HEK293 (cell line): ENCODE measurements around the gene ZNF211.

Source experiments
- GLI4 ChIP-seq: fragments of 450-650 bp; formaldehyde crosslinking; IDR thresholded peaks from 2 replicates; pipeline ENCODE4 v1.5.1; 2016; ENCODE audit warnings: missing biosample characterization, missing genetic modification characterization
- HOXA7 ChIP-seq: sonication (generic); formaldehyde crosslinking; IDR thresholded peaks from 2 replicates; pipeline ENCODE4 v1.8.1; 2022; ENCODE audit warnings: missing genetic modification reagents, borderline replicate concordance
- KLF7 ChIP-seq: fragments of 450-650 bp; formaldehyde crosslinking; IDR thresholded peaks from 2 replicates; pipeline ENCODE4 v1.5.1; 2016; ENCODE audit warnings: missing biosample characterization, missing genetic modification characterization, borderline replicate concordance
- KLF8 ChIP-seq: fragments of 450-650 bp; formaldehyde crosslinking; IDR thresholded peaks from 2 replicates; pipeline ENCODE4 v1.5.1; 2016; ENCODE audit warnings: missing biosample characterization, missing genetic modification characterization
- MZF1 ChIP-seq: fragments of 450-650 bp; formaldehyde crosslinking; IDR thresholded peaks from 2 replicates; pipeline ENCODE4 v1.5.1; 2017; ENCODE audit warnings: missing biosample characterization, missing genetic modification characterization, borderline replicate concordance
- SCRT2 ChIP-seq: fragments of 450-650 bp; formaldehyde crosslinking; IDR thresholded peaks from 2 replicates; pipeline ENCODE4 v1.5.1; 2016; ENCODE audit warnings: missing biosample characterization, missing genetic modification characterization
- SP2 ChIP-seq: fragments of 450-650 bp; formaldehyde crosslinking; IDR thresholded peaks from 2 replicates; pipeline ENCODE4 v1.5.1; 2016; ENCODE audit warnings: missing biosample characterization, missing genetic modification characterization
- ZBTB21 ChIP-seq: fragments of 450-650 bp; formaldehyde crosslinking; IDR thresholded peaks from 2 replicates; pipeline ENCODE4 v1.5.1; 2017; ENCODE audit warnings: missing biosample characterization, missing genetic modification characterization
- ZFP3 ChIP-seq: fragments of 450-650 bp; formaldehyde crosslinking; IDR thresholded peaks from 2 replicates; pipeline ENCODE4 v1.5.1; 2016; ENCODE audit warnings: low read depth, missing biosample characterization, missing genetic modification characterization
- ZFP37 ChIP-seq: fragments of 450-650 bp; formaldehyde crosslinking; IDR thresholded peaks from 2 replicates; pipeline ENCODE4 v1.5.1; 2016; ENCODE audit warnings: missing biosample characterization, missing genetic modification characterization
- ZNF169 ChIP-seq: fragments of 450-650 bp; formaldehyde crosslinking; IDR thresholded peaks from 2 replicates; pipeline ENCODE4 v1.5.1; 2016; ENCODE audit warnings: missing biosample characterization, missing genetic modification characterization
- ZNF174 ChIP-seq: fragments of 450-650 bp; formaldehyde crosslinking; IDR thresholded peaks from 2 replicates; pipeline ENCODE4 v1.5.0; 2017; ENCODE audit warnings: missing biosample characterization, mild to moderate bottlenecking, missing genetic modification characterization
- ZNF311 ChIP-seq: fragments of 450-650 bp; formaldehyde crosslinking; IDR thresholded peaks from 2 replicates; pipeline ENCODE4 v1.5.1; 2017; ENCODE audit warnings: missing biosample characterization, missing genetic modification characterization, borderline replicate concordance
- ZNF335 ChIP-seq: fragments of 450-650 bp; formaldehyde crosslinking; conservative IDR thresholded peaks from 2 replicates; pipeline ENCODE4 v1.5.1; 2016; ENCODE audit warnings: missing biosample characterization, missing genetic modification characterization
- ZNF350 ChIP-seq: fragments of 450-650 bp; formaldehyde crosslinking; IDR thresholded peaks from 2 replicates; pipeline ENCODE4 v1.5.0; 2017; ENCODE audit warnings: missing biosample characterization, mild to moderate bottlenecking, missing genetic modification characterization
- ZNF416 ChIP-seq: fragments of 450-650 bp; formaldehyde crosslinking; IDR thresholded peaks from 2 replicates; pipeline ENCODE4 v1.5.1; 2016; ENCODE audit warnings: missing biosample characterization, missing genetic modification characterization
- ZNF585B ChIP-seq: fragments of 450-650 bp; formaldehyde crosslinking; IDR thresholded peaks from 2 replicates; pipeline ENCODE4 v1.5.1; 2016; ENCODE audit warnings: missing biosample characterization, missing genetic modification characterization
- ZNF654 ChIP-seq: fragments of 450-650 bp; formaldehyde crosslinking; IDR thresholded peaks from 2 replicates; pipeline ENCODE4 v1.5.1; 2016; ENCODE audit warnings: low read depth, missing biosample characterization, missing genetic modification characterization
- ZNF658 ChIP-seq: fragments of 450-650 bp; formaldehyde crosslinking; IDR thresholded peaks from 2 replicates; pipeline ENCODE4; 2016; ENCODE audit warnings: missing biosample characterization, missing genetic modification characterization
- ZNF670 ChIP-seq: fragments of 450-650 bp; formaldehyde crosslinking; IDR thresholded peaks from 2 replicates; pipeline ENCODE4 v1.5.1; 2016; ENCODE audit warnings: missing biosample characterization, missing genetic modification characterization, low read depth
- ZNF768 ChIP-seq: fragments of 450-650 bp; formaldehyde crosslinking; IDR thresholded peaks from 2 replicates; pipeline ENCODE4 v1.5.1; 2018; ENCODE audit warnings: missing biosample characterization, mild to moderate bottlenecking, missing genetic modification characterization
- ZNF830 ChIP-seq: fragments of 450-650 bp; IDR thresholded peaks from 2 replicates; pipeline ENCODE4 v1.5.0; 2018; ENCODE audit warnings: missing biosample characterization, missing genetic modification characterization, low read depth, mild to moderate bottlenecking, moderate library complexity
- TF ChIP-seq, protein P1 (sequence below): fragments of 450-650 bp; formaldehyde crosslinking; IDR thresholded peaks from 2 replicates; pipeline ENCODE4 v1.5.1; 2016; ENCODE audit warnings: missing biosample characterization, missing genetic modification characterization
- TF ChIP-seq, protein P2 (sequence below): fragments of 450-650 bp; formaldehyde crosslinking; IDR thresholded peaks from 2 replicates; pipeline ENCODE4 v1.5.1; 2016; ENCODE audit warnings: missing biosample characterization, missing genetic modification characterization
- TF ChIP-seq, protein P3 (sequence below): fragments of 450-650 bp; formaldehyde crosslinking; IDR thresholded peaks from 2 replicates; pipeline ENCODE4 v1.5.1; 2017; ENCODE audit warnings: missing biosample characterization, missing genetic modification characterization
- TF ChIP-seq, protein P4 (sequence below): fragments of 450-650 bp; formaldehyde crosslinking; IDR thresholded peaks from 2 replicates; pipeline ENCODE4 v1.5.1; 2016; ENCODE audit warnings: missing biosample characterization, missing genetic modification characterization
- TF ChIP-seq, protein P5 (sequence below): fragments of 450-650 bp; formaldehyde crosslinking; IDR thresholded peaks from 2 replicates; pipeline ENCODE4 v1.5.1; 2016; ENCODE audit warnings: missing biosample characterization, missing genetic modification characterization
- TF ChIP-seq, protein P6 (sequence below): fragments of 450-650 bp; formaldehyde crosslinking; IDR thresholded peaks from 2 replicates; pipeline ENCODE4 v1.5.1; 2016; ENCODE audit warnings: missing biosample characterization, missing genetic modification characterization, borderline replicate concordance

ZNF211 gene

DNA sequence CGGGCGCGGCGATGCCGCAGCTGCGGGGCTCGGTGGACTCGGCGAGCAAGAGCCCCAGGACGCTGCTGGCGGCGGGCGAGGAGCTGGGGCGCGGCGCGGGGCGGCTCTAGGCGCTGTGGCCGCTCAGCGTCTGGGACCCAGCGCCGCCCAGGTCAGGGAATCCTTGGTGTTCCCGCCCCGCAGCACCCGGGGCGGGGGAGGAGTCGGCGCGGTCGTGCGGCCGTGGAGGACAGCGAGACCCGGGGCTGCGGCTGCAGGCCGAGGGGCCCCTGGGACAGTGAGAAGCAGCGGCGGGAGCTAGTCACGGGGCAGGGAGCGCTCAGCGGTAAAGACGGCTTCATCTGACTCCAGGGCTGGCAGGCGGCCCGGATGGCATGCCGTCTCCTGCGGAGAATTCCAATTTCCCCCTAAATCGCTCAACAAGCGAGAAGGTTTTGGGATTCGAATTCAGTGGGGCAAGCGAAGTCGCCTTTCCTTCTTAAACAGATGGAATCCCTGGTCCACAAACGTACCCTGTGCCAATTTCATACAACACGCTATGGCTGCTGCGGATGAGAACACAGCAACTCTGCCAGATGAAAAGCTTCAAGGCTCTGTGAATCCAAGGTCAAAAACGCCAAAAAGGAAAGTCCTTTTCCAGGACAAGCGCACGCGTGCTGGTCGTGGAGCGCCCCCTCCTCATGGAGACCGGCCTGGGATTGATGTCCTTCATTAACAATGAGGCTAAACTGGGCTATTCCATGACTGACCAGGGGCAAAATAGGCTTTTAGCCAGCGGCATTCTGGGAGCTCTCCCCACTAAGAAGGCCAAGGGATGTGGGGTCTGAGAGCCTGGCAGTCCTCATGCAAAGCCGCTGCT is 31.5 kb downstream of the ZNF211 start (continued):
- TF ChIP-seq, protein P1, sequence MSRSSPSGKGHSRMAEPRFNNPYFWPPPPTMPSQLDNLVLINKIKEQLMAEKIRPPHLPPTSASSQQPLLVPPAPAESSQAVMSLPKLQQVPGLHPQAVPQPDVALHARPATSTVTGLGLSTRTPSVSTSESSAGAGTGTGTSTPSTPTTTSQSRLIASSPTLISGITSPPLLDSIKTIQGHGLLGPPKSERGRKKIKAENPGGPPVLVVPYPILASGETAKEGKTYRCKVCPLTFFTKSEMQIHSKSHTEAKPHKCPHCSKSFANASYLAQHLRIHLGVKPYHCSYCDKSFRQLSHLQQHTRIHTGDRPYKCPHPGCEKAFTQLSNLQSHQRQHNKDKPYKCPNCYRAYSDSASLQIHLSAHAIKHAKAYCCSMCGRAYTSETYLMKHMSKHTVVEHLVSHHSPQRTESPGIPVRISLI, result no peak
- TF ChIP-seq ZNF654 (tag by site-specific recombination), result no peak
- TF ChIP-seq, protein P2, sequence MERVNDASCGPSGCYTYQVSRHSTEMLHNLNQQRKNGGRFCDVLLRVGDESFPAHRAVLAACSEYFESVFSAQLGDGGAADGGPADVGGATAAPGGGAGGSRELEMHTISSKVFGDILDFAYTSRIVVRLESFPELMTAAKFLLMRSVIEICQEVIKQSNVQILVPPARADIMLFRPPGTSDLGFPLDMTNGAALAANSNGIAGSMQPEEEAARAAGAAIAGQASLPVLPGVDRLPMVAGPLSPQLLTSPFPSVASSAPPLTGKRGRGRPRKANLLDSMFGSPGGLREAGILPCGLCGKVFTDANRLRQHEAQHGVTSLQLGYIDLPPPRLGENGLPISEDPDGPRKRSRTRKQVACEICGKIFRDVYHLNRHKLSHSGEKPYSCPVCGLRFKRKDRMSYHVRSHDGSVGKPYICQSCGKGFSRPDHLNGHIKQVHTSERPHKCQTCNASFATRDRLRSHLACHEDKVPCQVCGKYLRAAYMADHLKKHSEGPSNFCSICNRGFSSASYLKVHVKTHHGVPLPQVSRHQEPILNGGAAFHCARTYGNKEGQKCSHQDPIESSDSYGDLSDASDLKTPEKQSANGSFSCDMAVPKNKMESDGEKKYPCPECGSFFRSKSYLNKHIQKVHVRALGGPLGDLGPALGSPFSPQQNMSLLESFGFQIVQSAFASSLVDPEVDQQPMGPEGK (tag by site-specific recombination), result peak; percentile 74
- no peak for TF ChIP-seq ZNF416 (tag by site-specific recombination)
- TF ChIP-seq, protein P3, sequence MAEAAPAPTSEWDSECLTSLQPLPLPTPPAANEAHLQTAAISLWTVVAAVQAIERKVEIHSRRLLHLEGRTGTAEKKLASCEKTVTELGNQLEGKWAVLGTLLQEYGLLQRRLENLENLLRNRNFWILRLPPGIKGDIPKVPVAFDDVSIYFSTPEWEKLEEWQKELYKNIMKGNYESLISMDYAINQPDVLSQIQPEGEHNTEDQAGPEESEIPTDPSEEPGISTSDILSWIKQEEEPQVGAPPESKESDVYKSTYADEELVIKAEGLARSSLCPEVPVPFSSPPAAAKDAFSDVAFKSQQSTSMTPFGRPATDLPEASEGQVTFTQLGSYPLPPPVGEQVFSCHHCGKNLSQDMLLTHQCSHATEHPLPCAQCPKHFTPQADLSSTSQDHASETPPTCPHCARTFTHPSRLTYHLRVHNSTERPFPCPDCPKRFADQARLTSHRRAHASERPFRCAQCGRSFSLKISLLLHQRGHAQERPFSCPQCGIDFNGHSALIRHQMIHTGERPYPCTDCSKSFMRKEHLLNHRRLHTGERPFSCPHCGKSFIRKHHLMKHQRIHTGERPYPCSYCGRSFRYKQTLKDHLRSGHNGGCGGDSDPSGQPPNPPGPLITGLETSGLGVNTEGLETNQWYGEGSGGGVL, result 0 out of 2 replicates have a peak, but pooled peaks have one; percentile 26
- no peak for TF ChIP-seq ZNF830 (tag by site-specific recombination)
- TF ChIP-seq ZNF174, result no peak
- TF ChIP-seq GLI4 (tag by site-specific recombination), result no peak
- TF ChIP-seq ZNF311 (tag by site-specific recombination), result no peak
- no peak for TF ChIP-seq ZFP37 (tag by site-specific recombination)
- TF ChIP-seq ZNF350, result no peak
- no peak for TF ChIP-seq SCRT2
- TF ChIP-seq ZBTB21 (tag by site-specific recombination), result no peak
- TF ChIP-seq ZNF658 (tag by site-specific recombination), result no peak
- peak; percentile 47; the same call in 1 of the 2 replicates for TF ChIP-seq KLF8 (tag by site-specific recombination)
- no peak for TF ChIP-seq ZFP3 (tag by site-specific recombination)
- TF ChIP-seq ZNF768 (tag by site-specific recombination), result no peak
- TF ChIP-seq HOXA7 (CRISPR knock-in tag), result no peak
- TF ChIP-seq ZNF335 (tag by site-specific recombination), result no peak; the same call in 1 of the 2 replicates
- TF ChIP-seq, protein P4, sequence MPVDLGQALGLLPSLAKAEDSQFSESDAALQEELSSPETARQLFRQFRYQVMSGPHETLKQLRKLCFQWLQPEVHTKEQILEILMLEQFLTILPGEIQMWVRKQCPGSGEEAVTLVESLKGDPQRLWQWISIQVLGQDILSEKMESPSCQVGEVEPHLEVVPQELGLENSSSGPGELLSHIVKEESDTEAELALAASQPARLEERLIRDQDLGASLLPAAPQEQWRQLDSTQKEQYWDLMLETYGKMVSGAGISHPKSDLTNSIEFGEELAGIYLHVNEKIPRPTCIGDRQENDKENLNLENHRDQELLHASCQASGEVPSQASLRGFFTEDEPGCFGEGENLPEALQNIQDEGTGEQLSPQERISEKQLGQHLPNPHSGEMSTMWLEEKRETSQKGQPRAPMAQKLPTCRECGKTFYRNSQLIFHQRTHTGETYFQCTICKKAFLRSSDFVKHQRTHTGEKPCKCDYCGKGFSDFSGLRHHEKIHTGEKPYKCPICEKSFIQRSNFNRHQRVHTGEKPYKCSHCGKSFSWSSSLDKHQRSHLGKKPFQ (tag by site-specific recombination), result no peak
- TF ChIP-seq, protein P5, sequence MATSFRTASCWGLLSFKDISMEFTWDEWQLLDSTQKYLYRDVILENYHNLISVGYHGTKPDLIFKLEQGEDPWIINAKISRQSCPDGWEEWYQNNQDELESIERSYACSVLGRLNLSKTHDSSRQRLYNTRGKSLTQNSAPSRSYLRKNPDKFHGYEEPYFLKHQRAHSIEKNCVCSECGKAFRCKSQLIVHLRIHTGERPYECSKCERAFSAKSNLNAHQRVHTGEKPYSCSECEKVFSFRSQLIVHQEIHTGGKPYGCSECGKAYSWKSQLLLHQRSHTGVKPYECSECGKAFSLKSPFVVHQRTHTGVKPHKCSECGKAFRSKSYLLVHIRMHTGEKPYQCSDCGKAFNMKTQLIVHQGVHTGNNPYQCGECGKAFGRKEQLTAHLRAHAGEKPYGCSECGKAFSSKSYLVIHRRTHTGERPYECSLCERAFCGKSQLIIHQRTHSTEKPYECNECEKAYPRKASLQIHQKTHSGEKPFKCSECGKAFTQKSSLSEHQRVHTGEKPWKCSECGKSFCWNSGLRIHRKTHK (tag by site-specific recombination), result no peak
- no peak; the same call in 1 of the 2 replicates for TF ChIP-seq KLF7
- peak; percentile 16; the same call in 1 of the 2 replicates for TF ChIP-seq MZF1
- TF ChIP-seq ZNF169, result no peak
- peak; percentile 43; the same call in 1 of the 2 replicates for TF ChIP-seq SP2 (tag by site-specific recombination)
- TF ChIP-seq ZNF585B (tag by site-specific recombination), result no peak
- no peak for TF ChIP-seq ZNF670 (tag by site-specific recombination)
- TF ChIP-seq, protein P6, sequence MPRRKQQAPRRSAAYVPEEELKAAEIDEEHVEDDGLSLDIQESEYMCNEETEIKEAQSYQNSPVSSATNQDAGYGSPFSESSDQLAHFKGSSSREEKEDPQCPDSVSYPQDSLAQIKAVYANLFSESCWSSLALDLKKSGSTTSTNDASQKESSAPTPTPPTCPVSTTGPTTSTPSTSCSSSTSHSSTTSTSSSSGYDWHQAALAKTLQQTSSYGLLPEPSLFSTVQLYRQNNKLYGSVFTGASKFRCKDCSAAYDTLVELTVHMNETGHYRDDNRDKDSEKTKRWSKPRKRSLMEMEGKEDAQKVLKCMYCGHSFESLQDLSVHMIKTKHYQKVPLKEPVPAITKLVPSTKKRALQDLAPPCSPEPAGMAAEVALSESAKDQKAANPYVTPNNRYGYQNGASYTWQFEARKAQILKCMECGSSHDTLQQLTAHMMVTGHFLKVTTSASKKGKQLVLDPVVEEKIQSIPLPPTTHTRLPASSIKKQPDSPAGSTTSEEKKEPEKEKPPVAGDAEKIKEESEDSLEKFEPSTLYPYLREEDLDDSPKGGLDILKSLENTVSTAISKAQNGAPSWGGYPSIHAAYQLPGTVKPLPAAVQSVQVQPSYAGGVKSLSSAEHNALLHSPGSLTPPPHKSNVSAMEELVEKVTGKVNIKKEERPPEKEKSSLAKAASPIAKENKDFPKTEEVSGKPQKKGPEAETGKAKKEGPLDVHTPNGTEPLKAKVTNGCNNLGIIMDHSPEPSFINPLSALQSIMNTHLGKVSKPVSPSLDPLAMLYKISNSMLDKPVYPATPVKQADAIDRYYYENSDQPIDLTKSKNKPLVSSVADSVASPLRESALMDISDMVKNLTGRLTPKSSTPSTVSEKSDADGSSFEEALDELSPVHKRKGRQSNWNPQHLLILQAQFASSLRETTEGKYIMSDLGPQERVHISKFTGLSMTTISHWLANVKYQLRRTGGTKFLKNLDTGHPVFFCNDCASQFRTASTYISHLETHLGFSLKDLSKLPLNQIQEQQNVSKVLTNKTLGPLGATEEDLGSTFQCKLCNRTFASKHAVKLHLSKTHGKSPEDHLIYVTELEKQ (tag by site-specific recombination), result no peak
